Right lung (tissue), 5 donors: Measurements from ENCODE around the gene NTF4. TPM values are rescaled to one million over a fixed set of nuclear protein-coding genes. Genes with fewer than 3 reads are reported as not detected.

ENCODE experiments used
- DNase-seq, 2 donors: peaks; one replicate each; pipeline ENCODE4 v3.0.0-alpha.2; 2013
- polyA plus RNA-seq, 5 donors: library from polyadenylated mRNA; unstranded; fragments of 120-200 nt; gene quantifications; one replicate each; pipeline versions ENCODE4 v1.2.1 to v1.2.3, GENCODE V29; 2013; ENCODE audit warnings: inconsistent platforms in 1 of 5, low replicate concordance in 1 of 5; ENCODE audit not compliant: insufficient read length in 5 of 5, insufficient read depth in 1 of 5

NTF4 gene
- polyA plus RNA-seq, 5 donors: 0.31 to 1.6 (median 1.1) TPM

DNA sequence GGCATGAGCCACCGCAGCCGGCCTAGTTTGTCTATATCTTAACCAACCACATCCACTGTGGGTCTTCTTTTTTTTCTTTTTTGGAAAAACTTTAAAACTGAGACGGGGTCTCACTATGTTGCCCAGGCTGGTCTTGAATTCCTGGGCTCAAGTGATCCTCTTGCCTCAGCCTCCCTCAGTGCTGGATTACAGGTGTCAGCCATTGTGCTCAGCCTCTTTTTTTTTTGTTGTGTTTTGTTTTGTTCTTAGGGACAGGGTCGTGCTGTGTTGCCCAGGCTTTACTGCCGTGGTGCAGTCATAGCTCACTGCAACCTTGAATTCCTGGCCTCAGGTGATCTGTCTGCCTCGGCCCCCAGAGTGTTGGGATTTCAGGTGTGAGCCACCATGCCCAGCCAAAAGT is 28.1 kb upstream of the NTF4 start:
- DNase-seq: no peak

- no peak for DNase-seq
These were observed 26.9 kb upstream of the NTF4 start for GRCh38 chr19:49091391-49092038.

- no peak for DNase-seq
These were observed 21.7 kb upstream of the NTF4 start for GRCh38 chr19:49086296-49086695.

DNA sequence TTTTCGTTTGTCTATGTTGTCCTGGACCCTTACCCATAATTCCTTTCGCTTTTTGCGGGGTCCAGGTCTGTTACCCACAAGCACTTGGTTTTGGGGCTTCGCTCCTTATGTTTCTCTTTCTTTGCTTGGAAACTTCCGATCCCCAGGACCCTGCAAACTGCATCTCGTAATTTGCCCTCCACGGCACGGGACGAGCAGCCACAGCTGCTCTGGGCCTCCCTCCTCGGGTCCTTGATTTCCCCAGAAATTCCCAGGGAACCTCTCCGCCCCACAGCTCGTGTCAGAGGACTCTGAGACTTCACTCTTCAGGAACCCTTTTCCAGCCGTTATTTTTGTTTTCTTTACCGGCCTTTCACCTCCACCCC is 21.2 kb upstream of the NTF4 start:
- no peak for DNase-seq

DNA sequence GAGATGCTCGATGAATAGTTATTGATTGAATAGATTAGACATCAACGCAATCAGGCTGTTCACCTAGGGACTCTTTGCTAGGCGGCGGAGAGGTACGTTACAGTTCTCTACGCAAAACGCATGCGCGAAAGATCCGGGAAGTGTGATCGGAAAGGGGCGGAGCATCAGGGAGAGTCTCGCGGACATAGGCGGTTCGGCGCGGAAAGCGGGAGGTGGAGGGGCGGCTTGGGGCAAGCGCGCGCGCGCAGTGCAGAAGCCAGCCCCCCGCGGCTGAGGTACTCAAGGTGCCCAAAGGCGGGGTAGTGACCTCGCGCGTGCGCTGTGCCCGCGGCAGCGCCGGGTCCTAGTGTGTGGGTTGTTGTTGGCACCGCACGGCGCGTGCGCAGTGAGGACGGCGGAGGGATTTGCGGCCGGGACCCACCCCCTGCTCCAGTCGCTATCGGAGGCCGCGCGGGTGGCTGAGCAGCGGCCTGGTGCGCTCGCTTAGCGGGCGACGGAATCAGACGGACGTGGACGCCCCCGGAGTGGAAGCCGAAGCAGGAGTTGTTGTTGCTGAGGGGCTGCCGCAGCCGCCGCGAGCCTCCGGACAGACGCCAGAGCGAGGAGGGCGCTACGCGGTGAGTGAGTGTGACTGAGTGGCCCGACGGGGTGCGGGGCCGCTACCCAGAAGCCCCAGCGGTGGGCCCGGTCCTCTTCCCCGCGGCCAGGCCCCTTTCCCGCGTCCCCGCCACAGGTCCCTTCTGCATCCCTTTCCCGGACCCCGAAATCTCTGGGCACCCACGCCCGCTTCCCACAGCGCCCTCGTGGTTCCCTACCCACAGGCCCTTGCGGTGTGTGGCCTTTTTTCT is 20.6 kb upstream of the NTF4 start, which contains the start of gene SNRNP70:
Gene SNRNP70, plus strand, starts transcription at position 432 of the 848 bp plus-strand sequence. CDS start 964 bp downstream, outside the sequence.
- DNase-seq: peak; percentile 99 to 100

DNA sequence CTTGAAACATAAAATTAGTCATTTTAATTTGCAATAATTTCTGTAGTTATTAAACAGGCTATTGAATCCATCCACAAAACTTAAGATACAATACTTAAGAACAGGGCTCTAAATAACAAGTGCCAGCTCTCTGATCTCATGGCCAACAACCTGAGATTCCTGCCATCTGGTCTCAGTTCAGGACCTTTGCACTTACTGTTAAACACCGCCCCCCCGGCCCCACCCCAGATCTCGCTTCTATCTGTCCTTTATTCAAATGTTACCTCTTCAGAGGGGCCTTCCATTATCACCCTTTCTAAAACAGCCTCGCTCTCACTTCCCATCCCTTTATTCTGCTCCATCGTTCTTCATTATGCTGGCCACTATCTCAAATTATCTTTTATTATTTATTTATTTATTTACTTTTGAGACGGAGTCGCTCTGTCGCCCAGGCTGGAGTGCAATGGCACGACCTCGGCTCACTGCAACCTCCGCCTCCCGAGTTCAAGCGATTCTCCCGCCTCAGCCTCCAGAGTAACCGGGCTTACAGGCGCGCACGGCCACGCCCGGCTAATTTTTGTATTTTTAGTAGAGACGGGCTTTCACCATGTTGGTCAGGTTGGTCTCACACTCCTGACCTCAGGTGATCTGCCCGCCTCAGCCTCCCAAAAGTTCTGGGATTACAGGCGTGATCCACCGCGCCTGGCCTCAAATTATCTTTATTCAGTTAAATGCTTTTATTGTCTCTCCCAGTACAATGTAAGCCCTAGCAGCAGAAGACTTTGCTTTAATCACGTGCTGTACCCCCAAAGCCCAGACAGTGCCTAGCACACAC is 19.8 kb upstream of the NTF4 start:
- DNase-seq: no peak

- DNase-seq: no peak
These were observed 16.7 kb upstream of the NTF4 start for GRCh38 chr19:49081273-49081672.

DNA sequence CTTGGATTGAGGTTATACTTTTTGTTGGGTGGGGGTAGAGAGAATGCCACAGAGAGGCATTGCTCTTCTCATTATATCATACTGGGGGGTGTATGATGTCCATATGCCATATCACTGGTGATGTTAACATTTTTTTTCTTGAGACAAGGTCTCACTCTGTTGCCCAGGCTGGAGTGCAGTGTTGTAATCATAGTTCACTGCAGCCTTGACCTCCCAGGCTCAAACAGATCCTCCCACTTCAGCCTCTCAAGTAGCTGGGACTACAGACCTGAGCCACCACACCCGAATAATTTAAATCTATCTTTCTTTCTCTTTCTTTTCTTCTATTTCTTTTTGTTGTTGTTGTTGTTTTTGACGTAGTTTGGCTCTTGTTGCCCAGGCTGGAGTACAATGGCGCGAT is 15.8 kb upstream of the NTF4 start:
- DNase-seq: no peak

- DNase-seq: peak in 1 of 2 donors; percentile 31
These were observed 10.3 kb upstream of the NTF4 start for GRCh38 chr19:49074869-49075268.

GRCh38 chr19:49073514-49074378 is 9.1 kb upstream of the NTF4 start:
- DNase-seq: no peak

GRCh38 chr19:49071860-49072547 is 7.4 kb upstream of the NTF4 start:
- DNase-seq: no peak

- DNase-seq: no peak
These were observed 5.8 kb upstream of the NTF4 start for GRCh38 chr19:49070416-49070815.

DNA sequence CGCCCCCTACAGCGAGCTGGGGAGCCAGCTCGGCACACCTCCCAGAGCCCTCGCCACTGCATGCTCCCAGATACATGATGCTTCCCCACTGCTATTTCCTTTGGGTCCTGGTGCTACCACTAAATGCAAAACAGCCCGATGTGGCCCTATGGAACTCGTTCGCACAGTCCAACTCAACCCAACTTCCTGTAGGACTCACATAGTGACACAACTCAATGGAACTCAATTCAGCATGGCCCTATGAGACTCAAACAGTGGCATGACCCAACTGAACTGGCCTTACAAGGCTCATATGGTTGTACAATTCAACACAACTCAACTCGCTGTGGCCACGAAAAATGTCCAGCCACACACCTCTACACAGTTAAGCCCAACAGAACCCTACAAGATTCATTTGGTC is 4.4 kb upstream of the NTF4 start:
- no peak for DNase-seq

GRCh38 chr19:49067554-49067953 is 2.9 kb upstream of the NTF4 start:
- DNase-seq: no peak

DNA sequence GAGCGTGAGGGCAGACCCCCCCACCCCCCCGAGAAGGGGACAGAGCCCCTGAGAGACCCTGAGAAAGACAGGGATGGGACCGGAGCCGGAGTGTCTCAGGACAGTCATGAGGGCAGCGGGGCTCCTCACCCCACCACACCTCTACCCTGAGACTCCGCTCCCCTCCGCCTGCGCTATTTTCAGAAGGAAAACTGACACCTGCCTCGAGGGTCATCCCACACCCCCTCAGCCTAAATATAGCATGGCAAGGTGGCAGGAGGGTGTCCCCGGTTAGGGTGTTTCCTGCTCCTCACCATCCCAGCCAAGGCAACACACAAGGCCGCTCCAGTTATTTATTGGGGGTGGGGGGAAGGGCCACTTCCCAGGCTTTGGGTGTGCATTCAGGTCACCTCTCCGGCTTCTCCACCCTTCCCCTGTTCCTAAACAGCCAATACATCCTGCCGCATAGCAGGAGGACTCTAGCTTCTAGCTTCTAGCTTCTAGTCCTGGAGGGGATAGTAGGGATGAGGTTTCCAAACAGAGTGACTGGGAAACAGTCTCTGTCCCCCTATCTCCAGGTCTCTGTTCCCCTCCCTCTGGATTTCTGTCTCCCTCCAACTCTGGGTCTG is 1.4 kb upstream of the NTF4 start:
- DNase-seq: no peak

- no peak for DNase-seq
These were observed 489 bp downstream of the NTF4 start for GRCh38 chr19:49064029-49064629.

DNA sequence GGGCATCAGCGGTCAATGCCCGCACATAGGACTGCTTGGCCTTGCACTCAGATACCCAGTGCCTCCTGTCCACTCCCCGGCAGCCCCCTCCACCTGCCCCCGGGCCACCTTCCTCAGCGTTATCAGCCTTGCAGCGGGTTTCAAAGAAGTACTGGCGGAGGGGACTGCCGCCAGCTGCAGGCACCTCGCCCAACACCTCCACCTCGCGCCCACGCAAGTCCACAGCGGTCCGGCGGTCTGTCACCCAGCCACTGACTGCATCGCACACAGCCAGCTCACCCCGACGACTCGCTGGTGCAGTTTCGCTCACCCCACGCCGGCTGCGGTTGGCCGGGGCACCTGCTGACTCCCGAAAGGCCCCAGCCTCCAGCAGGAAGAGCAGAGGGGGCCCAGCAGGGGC is 3.2 kb downstream of the NTF4 start:
- DNase-seq: no peak

- no peak for DNase-seq
These were observed 3.6 kb downstream of the NTF4 start for GRCh38 chr19:49061000-49061399.

DNA sequence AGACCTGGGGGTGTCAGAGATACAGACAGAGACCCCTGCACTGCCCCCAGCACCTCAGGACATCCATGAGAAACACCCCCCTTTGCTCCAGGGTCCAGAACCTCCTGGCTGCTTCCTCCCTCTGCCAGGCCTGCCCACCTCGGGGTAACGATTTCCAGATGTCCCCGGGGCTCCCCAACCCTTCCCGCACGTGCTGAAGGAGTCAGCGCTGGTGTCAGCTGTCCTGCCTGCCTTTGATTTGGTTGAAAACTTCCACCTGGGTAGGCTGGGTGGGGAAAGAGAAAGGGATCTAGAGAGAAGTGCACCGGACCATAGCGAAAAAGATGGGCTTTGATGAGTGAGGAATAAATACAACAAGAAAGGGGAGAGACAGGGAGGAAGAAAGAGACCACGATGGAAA is 5.6 kb downstream of the NTF4 start:
- DNase-seq: no peak

GRCh38 chr19:49058562-49058961 is 6.1 kb downstream of the NTF4 start:
- no peak for DNase-seq
